IPS-11a (cell line): ENCODE data around the gene TAF11L6.
"Not testable (repeated sequence)": the region's sequence is repeated elsewhere in the genome, so short reads cannot be mapped to it uniquely, and the experiment has no call there.

ENCODE experiments used
- H3K4me3 ChIP-seq: one replicate; pipeline ENCODE4 v1.5.1; 2013; ENCODE audit warnings: low read depth, low read length, control low read depth

The TAF11L6 gene

DNA sequence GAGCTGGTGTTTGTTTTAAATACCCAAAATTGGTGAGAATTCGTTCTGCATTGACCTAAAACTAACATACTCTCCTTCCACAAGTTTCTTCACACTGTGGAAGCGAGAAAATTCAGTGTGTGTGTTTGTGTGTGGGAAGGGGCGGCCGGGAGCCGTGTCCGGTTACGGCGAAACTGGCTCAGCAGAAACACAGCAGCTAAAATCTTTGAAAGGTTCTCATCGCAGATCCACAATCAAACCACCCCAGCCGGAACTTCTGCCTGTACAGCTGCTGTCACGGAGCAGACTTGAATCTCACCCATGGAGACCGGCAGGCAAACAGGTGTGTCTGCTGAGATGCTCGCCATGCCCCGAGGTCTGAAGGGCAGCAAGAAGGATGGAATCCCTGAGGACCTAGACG, at the start of gene TAF11L6:
TSS of gene TAF11L6 (plus strand) at position 301 of the 400 bp plus-strand sequence.
- H3K4me3 ChIP-seq: not testable (repeated sequence)

DNA sequence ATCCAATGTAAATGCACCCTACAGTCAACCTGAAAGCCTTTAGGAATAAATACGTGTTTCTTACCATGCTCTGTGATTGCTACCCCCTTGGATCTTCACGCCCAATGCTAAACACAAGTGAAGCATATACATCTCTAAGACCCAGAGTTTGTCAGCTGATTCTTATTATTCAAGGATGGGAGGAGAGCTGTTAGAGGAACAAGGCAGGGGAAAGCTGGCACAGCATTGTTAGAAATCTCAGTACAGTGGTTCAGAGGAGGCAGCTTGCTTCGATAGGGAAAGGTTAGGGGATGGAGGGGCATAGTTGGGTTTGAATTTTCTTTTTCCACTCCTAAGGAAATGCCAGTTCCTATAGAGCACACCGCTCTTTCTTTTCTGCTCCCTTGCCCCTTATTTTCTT, 47.1 kb upstream of the TAF11L6 start:
- no peak overlapping the region for H3K4me3 ChIP-seq

GRCh38 chr5:17482790-17483189, 45.7 kb upstream of the TAF11L6 start:
- H3K4me3 ChIP-seq: no peak overlapping the region

DNA sequence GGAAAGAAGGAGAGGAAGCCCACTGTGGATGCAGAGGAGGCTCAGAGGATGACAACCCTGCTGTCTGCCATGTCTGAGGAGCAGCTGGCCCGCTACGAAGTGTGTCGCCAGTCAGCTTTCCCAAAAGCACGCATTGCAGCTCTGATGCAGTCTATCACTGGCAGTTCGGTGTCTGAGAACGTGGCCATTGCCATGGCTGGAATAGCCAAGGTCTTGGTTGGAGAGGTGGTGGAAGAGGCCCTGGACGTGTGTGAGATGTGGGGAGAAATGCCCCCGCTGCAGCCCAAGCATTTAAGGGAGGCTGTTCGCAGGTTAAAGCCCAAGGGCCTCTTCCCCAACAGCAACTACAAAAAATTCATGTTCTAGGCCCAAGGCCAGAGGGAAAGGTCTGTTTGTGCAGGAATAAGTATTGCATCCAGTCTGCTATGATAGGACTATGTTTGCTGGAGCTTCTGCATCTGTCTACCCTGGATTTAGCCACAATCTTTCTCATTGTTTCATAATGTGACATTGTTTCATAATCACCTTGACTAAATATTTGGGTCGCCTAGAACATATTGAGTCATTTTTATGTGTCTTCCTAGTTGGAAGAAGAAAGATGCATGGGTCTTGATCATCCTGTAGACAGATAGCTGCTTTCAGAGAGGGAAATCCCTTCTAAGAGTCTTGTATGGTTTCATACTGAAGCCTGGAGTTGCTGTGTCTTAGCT, 41.9 kb upstream of the TAF11L6 start:
- H3K4me3 ChIP-seq: not testable (repeated sequence)

GRCh38 chr5:17487174-17487512, 41.3 kb upstream of the TAF11L6 start:
- H3K4me3 ChIP-seq: no peak overlapping the region

DNA sequence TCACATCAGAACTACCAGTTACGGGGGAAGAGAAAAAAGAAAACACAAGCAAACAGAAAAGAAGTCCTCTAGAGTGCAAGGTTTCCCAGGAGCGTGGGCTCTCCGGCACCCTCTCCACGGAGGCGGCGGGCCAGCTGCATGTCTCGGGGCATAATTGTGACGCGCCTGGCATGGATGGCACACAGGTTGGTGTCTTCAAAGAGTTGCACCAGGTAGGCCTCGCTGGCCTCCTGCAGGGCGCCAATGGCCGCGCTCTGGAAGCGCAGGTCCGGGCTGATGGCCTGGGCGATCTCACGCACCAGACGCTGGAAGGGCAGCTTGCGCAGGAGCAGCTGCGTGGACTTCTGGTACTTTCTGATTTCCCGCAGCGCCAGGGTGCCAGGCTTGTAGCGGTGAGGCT, 37.2 kb upstream of the TAF11L6 start:
- H3K4me3 ChIP-seq: not testable (repeated sequence)

- no peak overlapping the region for H3K4me3 ChIP-seq
These were observed 35.7 kb upstream of the TAF11L6 start for GRCh38 chr5:17492770-17493169.

DNA sequence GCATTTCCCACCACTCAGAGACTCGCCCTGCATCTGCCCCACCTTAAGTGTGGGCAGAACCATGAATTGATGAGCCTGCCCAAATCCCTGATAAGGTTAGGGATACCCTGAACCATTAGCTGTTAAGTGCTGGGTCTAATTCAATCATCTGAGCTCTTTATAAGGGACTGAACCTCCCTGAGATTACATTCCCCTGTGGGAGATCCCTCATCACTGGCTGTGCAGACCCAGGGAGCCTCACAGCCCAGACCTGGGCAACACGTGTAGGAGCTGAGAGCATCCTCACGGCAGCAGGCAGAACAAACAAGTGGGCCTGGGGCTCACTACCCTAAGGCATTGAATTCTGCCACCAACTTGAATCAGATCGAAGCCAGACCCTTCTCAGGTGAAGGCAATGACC, 31.0 kb upstream of the TAF11L6 start:
- no peak overlapping the region for H3K4me3 ChIP-seq

DNA sequence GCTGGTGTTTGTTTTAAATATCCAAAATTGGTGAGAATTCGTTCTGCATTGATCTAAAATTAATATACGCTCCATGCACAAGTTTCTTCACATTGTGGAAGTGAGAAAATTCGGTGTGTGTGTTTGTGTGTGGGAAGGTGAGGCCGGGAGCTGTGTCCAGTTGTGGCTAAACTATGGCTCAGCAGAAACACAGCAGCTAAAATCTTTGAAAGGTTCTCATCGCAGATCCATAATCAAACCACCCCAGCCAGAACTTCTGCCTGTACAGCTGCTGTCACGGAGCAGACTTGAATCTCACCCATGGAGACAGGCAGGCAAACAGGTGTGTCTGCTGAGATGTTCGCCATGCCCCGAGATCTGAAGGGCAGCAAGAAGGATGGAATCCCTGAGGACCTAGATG, 30.5 kb upstream of the TAF11L6 start, which contains the start of gene TAF11L2:
TSS of gene TAF11L2 (plus strand) at position 301 of the 400 bp plus-strand sequence.
- H3K4me3 ChIP-seq: not testable (repeated sequence)

- no peak overlapping the region for H3K4me3 ChIP-seq
These were observed 16.6 kb upstream of the TAF11L6 start for GRCh38 chr5:17511775-17512325.

DNA sequence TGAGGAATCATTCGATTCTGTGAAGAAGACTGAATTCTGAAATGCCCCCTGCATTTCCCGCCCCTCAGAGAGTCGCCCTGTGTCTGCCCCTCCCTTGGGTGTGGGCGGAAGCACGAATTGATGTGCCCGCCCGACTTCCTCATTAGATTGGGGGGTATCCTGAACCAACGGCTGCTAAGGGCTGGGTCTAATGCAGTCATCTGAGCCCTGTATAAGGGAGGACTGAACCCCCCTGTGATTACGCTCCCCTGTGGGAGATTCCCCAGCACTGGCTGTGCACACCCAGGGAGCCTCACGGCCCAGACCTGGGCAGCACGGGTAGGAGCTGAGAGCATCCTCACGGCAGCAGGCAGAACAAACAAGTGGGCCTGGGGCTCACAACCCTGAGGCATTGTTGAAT, 10.9 kb upstream of the TAF11L6 start:
- not testable (repeated sequence) for H3K4me3 ChIP-seq

GRCh38 chr5:17518067-17518466, 10.4 kb upstream of the TAF11L6 start, which contains the start of gene TAF11L3:
TSS of gene TAF11L3 (plus strand) at chr5:17518367.
- H3K4me3 ChIP-seq: not testable (repeated sequence)

GRCh38 chr5:17519508-17519907, 9.0 kb upstream of the TAF11L6 start:
- not testable (repeated sequence) for H3K4me3 ChIP-seq

DNA sequence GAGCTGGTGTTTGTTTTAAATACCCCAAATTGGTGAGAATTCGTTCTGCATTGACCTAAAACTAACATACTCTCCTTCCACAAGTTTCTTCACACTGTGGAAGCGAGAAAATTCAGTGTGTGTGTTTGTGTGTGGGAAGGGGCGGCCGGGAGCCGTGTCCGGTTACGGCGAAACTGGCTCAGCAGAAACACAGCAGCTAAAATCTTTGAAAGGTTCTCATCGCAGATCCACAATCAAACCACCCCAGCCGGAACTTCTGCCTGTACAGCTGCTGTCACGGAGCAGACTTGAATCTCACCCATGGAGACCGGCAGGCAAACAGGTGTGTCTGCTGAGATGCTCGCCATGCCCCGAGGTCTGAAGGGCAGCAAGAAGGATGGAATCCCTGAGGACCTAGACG, 7.0 kb upstream of the TAF11L6 start, which contains the start of gene TAF11L4:
TSS of gene TAF11L4 (plus strand) at position 301 of the 400 bp plus-strand sequence.
- not testable (repeated sequence) for H3K4me3 ChIP-seq

GRCh38 chr5:17524935-17525334, 3.5 kb upstream of the TAF11L6 start, which contains the start of gene TAF11L5:
TSS of gene TAF11L5 (plus strand) at chr5:17525235.
- H3K4me3 ChIP-seq: not testable (repeated sequence)

GRCh38 chr5:17526504-17526903, 2.0 kb upstream of the TAF11L6 start:
- not testable (repeated sequence) for H3K4me3 ChIP-seq
